Measurements from ENCODE around the gene FZR1.
"Not testable (repeated sequence)": the region's sequence is repeated elsewhere in the genome, so short reads cannot be mapped to it uniquely, and the experiment has no call there.

Gene FZR1

GRCh38 chr19:3570606-3571011 is 64.5 kb downstream of the FZR1 start:
- peak in 41 of 56 donors; percentile 5 to 81 (median 53) for DNase-seq

- DNase-seq: peak; percentile 80 to 100 (median 99)
Observed at GRCh38 chr19:3572132-3572854, 66.2 kb downstream of the FZR1 start.

DNA sequence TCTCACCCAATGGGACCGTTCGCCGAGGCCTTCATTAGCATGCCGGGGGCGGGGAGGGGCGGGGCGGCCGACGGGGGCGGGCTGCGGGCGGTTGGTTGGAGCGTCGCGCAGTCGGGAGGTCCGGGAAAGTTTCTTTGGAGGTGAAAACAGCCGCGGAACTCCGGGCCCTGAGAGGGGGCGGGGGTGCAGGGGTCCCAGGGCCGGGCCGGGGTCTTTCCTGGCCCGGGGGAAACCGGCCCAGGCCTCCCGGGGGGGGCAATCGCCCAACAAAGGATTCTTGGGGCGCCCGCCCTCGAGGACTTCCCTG is 66.7 kb downstream of the FZR1 start, which contains the start of gene HMG20B:
HMG20B (plus strand) TSS at position 90 of the 307 bp plus-strand sequence. CDS start 366 bp downstream, outside the sequence.
- DNase-seq: peak in 1 of 56 donors; percentile 70

- peak in 1 of 56 donors; percentile 54 for DNase-seq
Observed at GRCh38 chr19:3573162-3573857, 67.2 kb downstream of the FZR1 start.

GRCh38 chr19:3573858-3574637 is 67.9 kb downstream of the FZR1 start:
- DNase-seq: peak in 49 of 56 donors; percentile 6 to 87 (median 58)

DNA sequence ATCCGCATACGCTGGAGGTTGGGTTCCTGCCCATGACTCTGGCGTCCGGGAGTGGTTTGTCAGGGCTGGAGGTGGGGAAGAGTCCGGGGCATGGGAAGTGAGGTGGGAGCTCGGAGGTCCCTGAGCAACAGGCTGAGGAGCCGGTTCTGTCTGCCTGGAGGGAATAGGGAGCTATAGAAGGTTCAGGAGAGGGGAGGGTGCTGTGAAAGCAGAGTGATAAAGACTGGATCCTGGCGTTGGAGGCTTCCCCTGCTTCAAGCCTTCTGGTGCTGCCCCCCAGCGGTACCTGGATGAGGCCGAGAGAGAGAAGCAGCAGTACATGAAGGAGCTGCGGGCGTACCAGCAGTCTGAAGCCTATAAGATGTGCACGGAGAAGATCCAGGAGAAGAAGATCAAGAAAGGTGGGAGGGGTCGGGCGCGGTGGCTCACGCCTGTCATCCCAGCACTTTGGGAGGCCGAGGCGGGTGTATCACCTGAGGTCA is 69.2 kb downstream of the FZR1 start:
- DNase-seq: peak in 5 of 56 donors; percentile 10 to 32 (median 22)

DNA sequence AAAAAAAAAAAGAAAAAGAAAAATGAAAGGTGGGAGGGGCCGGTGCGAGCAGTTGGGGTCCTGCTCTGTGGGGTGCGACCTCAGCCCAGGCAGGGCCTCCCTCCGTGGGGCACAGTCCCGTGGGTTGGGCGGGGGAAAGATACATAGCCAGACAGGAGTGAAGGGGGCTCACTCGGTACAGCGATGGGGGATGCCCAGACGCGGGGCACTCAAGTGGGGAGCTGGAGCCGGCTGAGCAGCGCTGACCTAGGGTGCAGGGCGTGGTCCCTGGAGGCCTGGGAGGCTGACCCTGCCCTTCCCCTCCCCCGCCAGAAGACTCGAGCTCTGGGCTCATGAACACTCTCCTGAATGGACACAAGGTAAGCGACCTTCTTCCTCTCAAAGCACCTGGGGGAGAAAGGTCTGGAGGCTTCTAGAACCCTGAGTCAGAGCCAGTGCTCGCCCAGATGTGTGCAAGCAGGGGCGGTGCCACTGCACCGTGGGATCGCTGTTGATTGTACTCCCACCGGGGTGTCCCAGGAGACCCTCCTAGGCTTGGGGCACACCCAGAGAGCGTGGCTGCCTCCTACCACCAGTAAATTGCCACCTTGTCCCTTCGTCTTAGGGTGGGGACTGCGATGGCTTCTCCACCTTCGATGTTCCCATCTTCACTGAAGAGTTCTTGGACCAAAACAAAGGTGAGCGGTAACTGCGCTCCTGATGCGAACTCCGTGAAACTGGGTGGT is 70.0 kb downstream of the FZR1 start:
- DNase-seq: no peak

DNA sequence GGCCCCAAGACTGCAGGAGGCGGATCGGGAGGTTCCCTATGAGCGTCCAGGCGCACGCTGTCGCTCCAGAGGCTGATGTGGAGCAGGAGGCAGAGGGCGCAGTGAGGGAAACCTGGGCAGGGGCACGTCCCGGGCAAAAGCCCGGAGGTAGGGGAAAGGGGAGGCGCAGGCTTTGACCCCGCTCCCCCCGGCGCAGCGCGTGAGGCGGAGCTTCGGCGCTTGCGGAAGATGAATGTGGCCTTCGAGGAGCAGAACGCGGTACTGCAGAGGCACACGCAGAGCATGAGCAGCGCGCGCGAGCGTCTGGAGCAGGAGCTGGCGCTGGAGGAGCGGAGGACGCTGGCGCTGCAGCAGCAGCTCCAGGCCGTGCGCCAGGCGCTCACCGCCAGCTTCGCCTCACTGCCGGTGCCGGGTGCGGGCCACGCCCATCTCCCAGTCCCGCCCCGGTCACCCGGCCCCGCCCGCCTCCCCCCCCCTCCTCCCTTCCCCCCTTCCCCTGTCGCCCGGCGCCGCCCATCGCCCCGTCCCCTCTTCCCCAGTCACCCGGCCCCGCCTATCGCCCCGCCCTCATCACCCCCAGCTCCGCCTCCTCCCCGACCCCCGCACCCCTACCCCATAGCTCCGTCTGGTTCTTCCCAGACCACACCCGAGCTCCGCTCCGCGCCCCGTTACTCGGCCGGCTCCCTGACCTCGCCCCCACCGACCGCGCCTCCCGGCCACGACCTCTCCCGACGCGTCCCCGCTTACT is 70.8 kb downstream of the FZR1 start:
- peak in 41 of 56 donors; percentile 10 to 72 (median 44) for DNase-seq

- DNase-seq: peak in 1 of 56 donors; percentile 37
Observed at GRCh38 chr19:3577723-3578344, 71.7 kb downstream of the FZR1 start.

DNA sequence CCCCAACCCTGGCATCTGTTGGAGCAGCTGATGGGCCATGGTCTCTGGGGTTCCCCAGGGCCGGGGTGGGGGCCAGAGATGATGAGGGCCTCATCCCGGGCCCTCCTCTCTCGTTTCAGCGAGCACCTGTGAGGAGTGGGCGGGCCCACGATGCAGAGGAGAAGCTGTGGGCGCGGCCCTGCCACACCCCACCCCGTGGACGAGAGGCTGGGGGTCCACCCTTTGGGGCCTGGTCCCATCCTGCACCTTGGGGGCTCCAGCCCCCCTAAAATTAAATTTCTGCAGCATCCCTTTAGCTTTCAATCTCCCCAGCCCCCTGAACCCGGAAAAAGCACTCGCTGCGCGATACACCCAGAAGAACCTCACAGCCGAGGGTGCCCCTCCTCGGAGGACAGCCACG is 72.3 kb downstream of the FZR1 start:
- DNase-seq: no peak

GRCh38 chr19:3580156-3580934 is 74.2 kb downstream of the FZR1 start:
- peak in 5 of 56 donors; percentile 4 to 73 (median 9) for DNase-seq

- DNase-seq: not testable (repeated sequence)
Observed at GRCh38 chr19:3581792-3582191, 75.7 kb downstream of the FZR1 start.

GRCh38 chr19:3584036-3584802 is 78.1 kb downstream of the FZR1 start:
- DNase-seq: not testable (repeated sequence)

DNA sequence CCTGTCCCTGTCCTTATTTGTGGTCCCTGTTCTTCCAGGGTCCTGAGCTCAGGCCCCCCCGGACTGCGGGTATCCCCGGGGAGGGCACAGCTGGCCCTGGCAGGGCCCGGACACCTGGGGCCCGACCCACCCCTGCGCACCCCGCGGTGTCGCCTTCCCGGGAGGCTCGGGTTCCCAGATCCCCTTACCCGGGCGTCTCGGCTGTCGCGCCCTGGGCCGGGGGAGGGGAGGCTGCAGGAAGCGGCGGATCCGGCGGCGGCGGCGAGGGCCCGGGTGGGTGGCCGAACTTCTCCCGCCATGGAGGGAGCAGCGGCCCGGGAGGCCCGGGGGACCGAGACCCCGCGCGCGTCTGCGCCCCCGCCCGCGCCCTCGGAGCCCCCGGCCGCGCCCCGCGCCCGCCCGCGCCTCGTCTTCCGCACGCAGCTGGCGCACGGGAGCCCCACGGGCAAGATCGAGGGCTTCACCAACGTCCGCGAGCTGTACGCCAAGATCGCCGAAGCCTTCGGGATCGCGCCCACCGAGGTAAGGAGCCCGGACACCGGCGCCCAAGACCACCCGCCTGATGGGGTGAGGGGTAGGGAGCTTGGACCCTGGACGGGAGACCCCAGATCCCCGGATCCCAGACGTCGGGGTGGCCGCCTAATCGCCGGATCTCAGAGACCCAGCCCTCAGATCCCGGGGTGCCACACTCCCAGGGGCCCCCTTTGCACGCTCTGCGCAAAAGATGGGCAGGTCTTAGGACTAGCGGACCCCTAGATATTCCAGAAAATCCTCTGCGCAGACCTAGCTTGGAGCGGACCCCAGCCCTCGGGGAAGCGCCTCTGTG is 79.4 kb downstream of the FZR1 start, which contains the start of gene GIPC3:
GIPC3 (plus strand) TSS at position 178 of the 826 bp plus-strand sequence; CDS start at position 298, 120 bp downstream.
- DNase-seq: no peak

DNA sequence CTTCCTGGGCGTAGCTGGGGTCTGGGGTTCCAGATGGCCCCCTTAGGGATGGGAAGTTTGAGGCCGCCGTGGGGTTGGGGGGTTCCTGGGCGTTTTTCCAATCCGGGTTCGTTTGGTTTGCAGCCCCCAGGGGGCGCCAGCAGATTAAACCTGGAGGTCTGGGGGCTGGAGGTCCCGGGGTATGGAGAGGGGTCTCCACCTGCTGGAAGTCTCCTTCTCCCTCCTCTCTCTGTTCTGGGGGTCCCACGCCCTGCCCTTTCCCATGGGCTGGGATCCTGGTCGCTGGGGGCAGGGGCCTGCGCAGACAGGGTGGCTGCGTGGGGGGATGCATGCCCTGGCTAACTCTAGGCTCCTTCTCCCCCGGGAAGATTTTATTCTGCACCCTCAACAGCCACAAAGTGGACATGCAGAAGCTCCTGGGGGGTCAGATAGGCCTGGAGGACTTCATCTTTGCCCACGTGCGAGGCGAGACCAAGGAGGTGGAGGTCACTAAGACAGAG is 80.1 kb downstream of the FZR1 start:
- peak in 1 of 56 donors; percentile 13 for DNase-seq

DNA sequence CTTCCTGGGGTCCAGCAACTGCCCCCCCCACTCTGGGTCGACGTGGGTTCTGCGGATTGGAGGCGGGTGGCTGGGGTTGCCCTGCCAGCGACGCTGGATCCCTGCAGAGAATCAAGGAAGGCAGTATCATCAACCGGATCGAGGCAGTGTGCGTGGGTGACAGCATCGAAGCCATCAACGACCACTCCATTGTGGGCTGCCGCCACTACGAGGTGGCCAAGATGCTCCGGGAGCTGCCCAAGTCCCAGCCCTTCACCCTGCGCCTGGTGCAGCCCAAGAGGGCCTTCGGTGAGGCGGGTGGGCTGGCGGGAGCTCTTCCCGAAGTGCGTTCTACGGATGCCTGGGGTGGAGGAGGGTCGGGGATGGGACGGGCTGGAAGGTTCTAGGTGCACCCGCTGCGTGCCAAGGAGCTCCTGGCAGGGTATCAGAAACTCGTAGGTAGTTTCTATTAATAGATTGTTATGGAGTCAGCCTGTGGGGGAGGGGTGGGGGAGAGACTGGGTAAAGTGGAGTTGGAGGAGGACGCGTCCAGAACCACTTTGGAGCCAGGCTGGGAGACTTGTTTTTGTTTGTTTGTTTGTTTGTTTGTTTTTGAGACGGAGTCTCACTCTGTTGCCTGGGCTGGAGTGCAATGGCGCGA is 80.7 kb downstream of the FZR1 start:
- no peak for DNase-seq
